Activated naive CD8-positive, alpha-beta T cell (primary cell): Measurements from ENCODE around the gene RSPH6A.

Experiments
- H3K27ac Mint-ChIP-seq: one replicate; pipeline ENCODE4 v1.8.0; 2021; ENCODE audit warnings: mixed read lengths
- H3K27me3 Mint-ChIP-seq: one replicate; pipeline ENCODE4 v1.8.0; 2021; ENCODE audit warnings: mixed read lengths
- H3K36me3 Mint-ChIP-seq: one replicate; pipeline ENCODE4 v1.8.0; 2021; ENCODE audit warnings: mixed read lengths
- H3K4me1 Mint-ChIP-seq: one replicate; pipeline ENCODE4 v1.8.0; 2021; ENCODE audit warnings: low read depth, mixed read lengths
- H3K4me3 Mint-ChIP-seq: one replicate; pipeline ENCODE4 v1.8.0; 2021; ENCODE audit warnings: mild to moderate bottlenecking, mixed read lengths
- H3K9me3 Mint-ChIP-seq: one replicate; pipeline ENCODE4 v1.8.0; 2021; ENCODE audit warnings: low read depth, mixed read lengths

The RSPH6A gene

GRCh38 chr19:45814851-45815480 lies at the start of gene RSPH6A:
Gene RSPH6A (minus strand): TSS chr19:45815308. CDS start chr19:45815176, 132 bp downstream.
- peak within 1 kb of the TSS; percentile 40 for H3K4me3 Mint-ChIP-seq
- no peaks in the 10 kb centered on the region for H3K9me3 Mint-ChIP-seq
- peaks cover 7% of the 10 kb centered on the region for H3K27me3 Mint-ChIP-seq
- no peak within 1 kb of the TSS for H3K27ac Mint-ChIP-seq
- peaks cover 7% of the 10 kb centered on the region for H3K4me1 Mint-ChIP-seq
- peaks cover 2% of the 10 kb centered on the region for H3K36me3 Mint-ChIP-seq

- peaks cover 27% of the 10 kb centered on the region for H3K4me1 Mint-ChIP-seq
- peak overlapping the region; percentile 56 for H3K4me3 Mint-ChIP-seq
- H3K27me3 Mint-ChIP-seq, result peaks cover 4% of the 10 kb centered on the region
- H3K9me3 Mint-ChIP-seq, result no peaks in the 10 kb centered on the region
- H3K27ac Mint-ChIP-seq, result no peak overlapping the region
- no peaks in the 10 kb centered on the region for H3K36me3 Mint-ChIP-seq
Observed at GRCh38 chr19:45864629-45865082, 49.5 kb upstream of the RSPH6A start.

DNA sequence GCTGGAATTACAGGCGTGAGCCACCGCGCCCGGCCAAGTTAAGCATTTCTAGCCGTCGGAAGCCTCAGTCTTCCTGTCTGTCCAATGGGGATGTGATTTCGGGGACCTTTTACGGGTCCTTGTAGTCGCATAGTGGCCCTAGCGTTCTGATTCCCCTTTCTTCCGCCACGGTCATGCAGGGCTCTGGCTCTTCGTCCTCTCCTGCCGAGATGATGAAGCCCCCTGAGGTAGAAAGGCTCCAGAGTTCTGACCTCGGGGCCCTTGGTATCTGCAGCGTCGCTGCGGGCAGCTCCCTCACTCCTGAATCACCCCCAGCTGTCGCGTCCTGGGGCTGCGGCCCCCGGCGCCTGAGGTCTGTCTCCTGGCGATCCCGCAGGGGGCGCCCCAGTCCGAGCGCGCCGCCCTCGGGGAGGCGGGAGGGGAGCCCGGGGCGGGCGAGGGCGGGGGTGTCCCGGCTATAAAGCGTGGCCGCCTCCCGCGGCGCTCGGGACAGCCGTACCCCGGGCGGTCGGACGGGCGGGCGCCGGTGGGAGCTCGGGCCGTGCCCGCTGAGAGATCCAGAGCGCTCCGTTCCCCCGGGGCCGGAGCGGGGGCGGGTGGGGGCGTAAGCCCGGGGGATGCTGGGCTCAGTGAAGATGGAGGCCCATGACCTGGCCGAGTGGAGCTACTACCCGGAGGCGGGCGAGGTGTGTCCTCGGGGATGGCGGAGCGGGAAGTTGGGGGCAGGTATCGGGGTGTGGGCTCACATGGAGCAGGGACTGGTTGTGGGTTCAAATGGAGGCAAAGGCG lies 48.9 kb upstream of the RSPH6A start, which contains the start of gene FOXA3:
FOXA3 (plus strand) TSS at position 487 of the 789 bp plus-strand sequence; CDS start at position 618, 131 bp downstream.
- Mint-ChIP-seq H3K9me3 (no peaks in the 10 kb centered on the region), H3K36me3 (no peaks in the 10 kb centered on the region), H3K4me1 (peaks cover 27% of the 10 kb centered on the region), H3K4me3 (peak within 1 kb of the TSS; percentile 98), H3K27me3 (peaks cover 4% of the 10 kb centered on the region), H3K27ac (peak within 1 kb of the TSS; percentile 98)

GRCh38 chr19:45863335-45863839 lies 48.3 kb upstream of the RSPH6A start:
- Mint-ChIP-seq H3K9me3 (no peaks in the 10 kb centered on the region), H3K27me3 (peaks cover 4% of the 10 kb centered on the region)

GRCh38 chr19:45862564-45863334 lies 47.6 kb upstream of the RSPH6A start, which contains the start of gene SYMPK:
Gene SYMPK (minus strand): TSS chr19:45863147. CDS start chr19:45854495, 8,652 bp downstream.
- H3K27ac Mint-ChIP-seq, result peak within 1 kb of the TSS; percentile 98
- H3K36me3 Mint-ChIP-seq, result no peaks in the 10 kb centered on the region
- H3K4me3 Mint-ChIP-seq, result peak within 1 kb of the TSS; percentile 98

More at GRCh38 chr19:45863335-45863839, 48.3 kb upstream of the RSPH6A start:
- Mint-ChIP-seq H3K4me1 (peaks cover 27% of the 10 kb centered on the region), H3K36me3 (no peaks in the 10 kb centered on the region), H3K27ac (peak overlapping the region; percentile 98), H3K4me3 (peak overlapping the region; percentile 98)

DNA sequence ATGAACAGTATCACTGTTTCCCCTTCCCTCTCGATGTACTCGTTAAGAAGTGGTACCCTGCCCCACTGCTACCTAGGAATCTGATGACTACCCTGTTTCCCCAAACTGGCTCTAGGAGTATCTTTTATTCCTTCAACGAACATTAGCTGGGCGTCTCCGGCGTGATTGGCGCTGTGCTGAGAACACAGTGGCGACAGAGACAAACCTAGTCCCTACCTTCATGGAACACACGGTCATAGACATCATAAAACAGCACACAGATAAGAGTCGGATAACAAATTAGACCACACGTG lies 47.1 kb upstream of the RSPH6A start:
- peak overlapping the region; percentile 98 for H3K4me3 Mint-ChIP-seq
- no peaks in the 10 kb centered on the region for H3K36me3 Mint-ChIP-seq

More at GRCh38 chr19:45862564-45863334, 47.6 kb upstream of the RSPH6A start, which contains the start of gene SYMPK:
- peaks cover 4% of the 10 kb centered on the region for H3K27me3 Mint-ChIP-seq
- no peaks in the 10 kb centered on the region for H3K9me3 Mint-ChIP-seq
- peaks cover 31% of the 10 kb centered on the region for H3K4me1 Mint-ChIP-seq

DNA sequence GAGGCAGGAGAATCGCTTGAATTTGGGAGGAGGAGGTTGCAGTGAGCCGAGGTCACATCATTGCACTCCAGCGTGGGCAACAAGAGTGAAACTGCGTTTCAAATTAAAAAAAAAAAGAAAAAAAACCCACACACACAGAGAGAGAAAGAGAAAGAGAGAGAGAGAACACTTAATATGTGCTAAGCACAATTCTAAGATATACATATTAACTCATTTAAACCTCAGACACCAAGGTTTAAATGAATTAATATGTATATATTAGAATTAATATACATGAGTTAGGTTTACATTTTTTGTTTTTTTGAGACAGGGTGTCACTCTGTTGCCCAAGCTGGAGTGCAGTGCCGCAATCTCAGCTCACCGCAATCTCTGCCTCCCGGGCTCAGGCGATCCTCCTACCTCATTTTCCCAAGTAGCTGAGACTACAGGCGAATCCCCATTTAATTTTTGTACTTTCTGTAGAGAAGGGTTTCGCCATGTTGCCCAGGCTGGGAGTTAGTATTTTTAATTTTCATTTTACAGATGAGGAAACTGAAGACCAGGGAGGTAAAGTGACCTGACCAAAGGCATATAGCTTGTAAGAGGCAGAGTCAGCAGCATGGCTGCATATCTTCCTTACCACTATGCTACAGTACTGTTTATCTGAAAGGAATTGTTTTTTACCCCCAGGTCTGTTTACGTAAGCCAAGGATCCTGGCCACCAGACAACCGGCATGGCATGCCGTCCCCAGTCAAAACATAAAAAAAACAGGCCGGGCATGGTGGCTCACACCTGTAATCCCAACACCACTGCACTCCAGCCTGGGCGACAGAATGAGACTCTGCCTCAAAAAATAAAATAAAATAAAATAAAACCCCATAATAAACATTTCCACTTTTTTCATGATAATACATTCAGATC lies 45.5 kb upstream of the RSPH6A start:
- no peak overlapping the region for H3K27ac Mint-ChIP-seq

More for the DNA sequence above, 47.1 kb upstream of the RSPH6A start:
- H3K4me1 Mint-ChIP-seq, result peaks cover 31% of the 10 kb centered on the region
- H3K27me3 Mint-ChIP-seq, result peaks cover 4% of the 10 kb centered on the region
- peak overlapping the region; percentile 98 for H3K27ac Mint-ChIP-seq
- H3K9me3 Mint-ChIP-seq, result no peaks in the 10 kb centered on the region

GRCh38 chr19:45854167-45854778 lies 39.2 kb upstream of the RSPH6A start:
- Mint-ChIP-seq H3K27ac (no peak overlapping the region), H3K9me3 (no peaks in the 10 kb centered on the region), H3K27me3 (no peaks in the 10 kb centered on the region), H3K4me3 (no peak overlapping the region), H3K4me1 (peaks cover 4% of the 10 kb centered on the region), H3K36me3 (peaks cover 2% of the 10 kb centered on the region)

More for the DNA sequence above, 45.5 kb upstream of the RSPH6A start:
- peaks cover 4% of the 10 kb centered on the region for H3K27me3 Mint-ChIP-seq
- H3K36me3 Mint-ChIP-seq, result no peaks in the 10 kb centered on the region
- H3K9me3 Mint-ChIP-seq, result no peaks in the 10 kb centered on the region
- H3K4me1 Mint-ChIP-seq, result peaks cover 31% of the 10 kb centered on the region
- H3K4me3 Mint-ChIP-seq, result peak overlapping the region; percentile 98

DNA sequence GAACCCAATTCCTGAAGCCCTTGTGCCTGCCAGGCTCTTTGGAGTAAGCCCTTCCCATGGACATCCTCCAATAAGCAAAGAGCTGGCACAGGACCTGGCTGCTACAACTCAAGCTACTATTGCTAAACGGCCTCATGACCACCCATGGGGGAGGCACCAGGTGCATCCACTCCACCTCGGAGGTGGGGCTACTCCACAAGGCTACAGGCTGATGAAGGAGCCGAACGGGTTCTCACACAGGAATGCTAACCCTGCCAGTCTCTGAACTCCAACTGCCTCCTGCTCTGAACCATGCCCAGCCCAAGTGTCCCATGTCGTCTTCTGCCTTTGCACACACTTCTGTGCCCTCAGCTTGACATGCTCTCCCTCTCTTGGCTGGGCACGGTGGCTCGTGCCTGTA lies 37.9 kb upstream of the RSPH6A start:
- Mint-ChIP-seq H3K36me3 (peaks cover 2% of the 10 kb centered on the region), H3K27ac (peak overlapping the region; percentile 11)

GRCh38 chr19:45852145-45852750 lies 37.1 kb upstream of the RSPH6A start:
- Mint-ChIP-seq H3K36me3 (peaks cover 2% of the 10 kb centered on the region), H3K4me1 (no peaks in the 10 kb centered on the region), H3K4me3 (no peak overlapping the region), H3K27me3 (no peaks in the 10 kb centered on the region), H3K27ac (no peak overlapping the region), H3K9me3 (no peaks in the 10 kb centered on the region)

More for the DNA sequence above, 37.9 kb upstream of the RSPH6A start:
- Mint-ChIP-seq H3K9me3 (no peaks in the 10 kb centered on the region), H3K27me3 (no peaks in the 10 kb centered on the region), H3K4me1 (no peaks in the 10 kb centered on the region), H3K4me3 (no peak overlapping the region)

DNA sequence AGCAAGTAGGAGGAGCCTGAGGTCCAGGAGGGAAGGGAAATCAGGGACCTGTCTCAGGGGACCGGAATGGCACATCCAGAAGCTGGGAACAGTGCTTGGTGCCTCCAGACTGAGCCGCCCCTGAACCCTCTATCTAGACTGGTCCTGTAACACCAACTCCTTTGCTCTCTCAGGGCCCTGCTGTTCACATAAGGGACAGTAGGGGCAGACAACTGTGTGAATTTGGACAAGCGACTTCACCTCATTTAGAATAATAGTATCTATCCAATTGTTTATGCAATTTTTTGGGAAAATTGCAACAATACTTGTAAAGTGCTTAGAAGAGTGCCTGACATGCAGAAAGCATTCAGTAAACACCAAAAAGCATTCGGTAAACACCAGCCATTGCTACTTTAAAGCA lies 33.8 kb upstream of the RSPH6A start:
- no peak overlapping the region for H3K4me3 Mint-ChIP-seq
- H3K36me3 Mint-ChIP-seq, result peaks cover 9% of the 10 kb centered on the region
- no peaks in the 10 kb centered on the region for H3K27me3 Mint-ChIP-seq
- no peaks in the 10 kb centered on the region for H3K9me3 Mint-ChIP-seq
- no peak overlapping the region for H3K27ac Mint-ChIP-seq
- peaks cover 5% of the 10 kb centered on the region for H3K4me1 Mint-ChIP-seq

GRCh38 chr19:45847663-45848062 lies 32.6 kb upstream of the RSPH6A start:
- no peak overlapping the region for H3K27ac Mint-ChIP-seq
- no peak overlapping the region for H3K4me3 Mint-ChIP-seq
- H3K27me3 Mint-ChIP-seq, result no peaks in the 10 kb centered on the region
- peaks cover 13% of the 10 kb centered on the region for H3K36me3 Mint-ChIP-seq
- no peaks in the 10 kb centered on the region for H3K9me3 Mint-ChIP-seq
- peaks cover 5% of the 10 kb centered on the region for H3K4me1 Mint-ChIP-seq

GRCh38 chr19:45842198-45842597 lies 27.1 kb upstream of the RSPH6A start:
- no peak overlapping the region for H3K4me3 Mint-ChIP-seq
- no peaks in the 10 kb centered on the region for H3K27me3 Mint-ChIP-seq
- H3K36me3 Mint-ChIP-seq, result peaks cover 16% of the 10 kb centered on the region

More at GRCh38 chr19:45842198-45842597, 27.1 kb upstream of the RSPH6A start:
- H3K4me1 Mint-ChIP-seq, result peaks cover 5% of the 10 kb centered on the region
- H3K9me3 Mint-ChIP-seq, result no peaks in the 10 kb centered on the region
- H3K27ac Mint-ChIP-seq, result no peak overlapping the region
